ENCODE data around the gene ASPA. TPM values are rescaled to one million over a fixed set of nuclear protein-coding genes. Genes with fewer than 3 reads are reported as not detected.

ASPA gene
- total and polyA plus RNA-seq, 12 donors, result 0.26 to 2.9 (median 1.5) TPM

- WGBS, 2 donors, result 95 to 98% methylated on average over 5 of the region's 5 CpGs
Observed at GRCh38 chr17:3527468-3527867, 51.7 kb downstream of the ASPA start.

GRCh38 chr17:3527896-3528295, 52.1 kb downstream of the ASPA start:
- peaks cover 0 to 5% (median 0%) of the 10 kb centered on the region in 7 donors for H3K27me3 ChIP-seq

More at GRCh38 chr17:3527468-3527867, 51.7 kb downstream of the ASPA start:
- H3K4me1 ChIP-seq, result peaks cover 0 to 33% (median 16%) of the 10 kb centered on the region in 9 donors
- H3K27me3 ChIP-seq, result peaks cover 0 to 5% (median 0%) of the 10 kb centered on the region in 7 donors
- DNase-seq, result no peak
- H3K4me3 ChIP-seq, result no peak overlapping the region
- H3K9me3 ChIP-seq, result no peaks in the 10 kb centered on the region
- TF ChIP-seq, protein P1, sequence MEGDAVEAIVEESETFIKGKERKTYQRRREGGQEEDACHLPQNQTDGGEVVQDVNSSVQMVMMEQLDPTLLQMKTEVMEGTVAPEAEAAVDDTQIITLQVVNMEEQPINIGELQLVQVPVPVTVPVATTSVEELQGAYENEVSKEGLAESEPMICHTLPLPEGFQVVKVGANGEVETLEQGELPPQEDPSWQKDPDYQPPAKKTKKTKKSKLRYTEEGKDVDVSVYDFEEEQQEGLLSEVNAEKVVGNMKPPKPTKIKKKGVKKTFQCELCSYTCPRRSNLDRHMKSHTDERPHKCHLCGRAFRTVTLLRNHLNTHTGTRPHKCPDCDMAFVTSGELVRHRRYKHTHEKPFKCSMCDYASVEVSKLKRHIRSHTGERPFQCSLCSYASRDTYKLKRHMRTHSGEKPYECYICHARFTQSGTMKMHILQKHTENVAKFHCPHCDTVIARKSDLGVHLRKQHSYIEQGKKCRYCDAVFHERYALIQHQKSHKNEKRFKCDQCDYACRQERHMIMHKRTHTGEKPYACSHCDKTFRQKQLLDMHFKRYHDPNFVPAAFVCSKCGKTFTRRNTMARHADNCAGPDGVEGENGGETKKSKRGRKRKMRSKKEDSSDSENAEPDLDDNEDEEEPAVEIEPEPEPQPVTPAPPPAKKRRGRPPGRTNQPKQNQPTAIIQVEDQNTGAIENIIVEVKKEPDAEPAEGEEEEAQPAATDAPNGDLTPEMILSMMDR (IDR thresholded peaks at IDR 0.05), result no peak
- no peak for ATAC-seq
- intact Hi-C loops (cut with DNase I), result no loop called here
- H3K27ac ChIP-seq, result no peak overlapping the region
- no peaks in the 10 kb centered on the region for H3K36me3 ChIP-seq

DNA sequence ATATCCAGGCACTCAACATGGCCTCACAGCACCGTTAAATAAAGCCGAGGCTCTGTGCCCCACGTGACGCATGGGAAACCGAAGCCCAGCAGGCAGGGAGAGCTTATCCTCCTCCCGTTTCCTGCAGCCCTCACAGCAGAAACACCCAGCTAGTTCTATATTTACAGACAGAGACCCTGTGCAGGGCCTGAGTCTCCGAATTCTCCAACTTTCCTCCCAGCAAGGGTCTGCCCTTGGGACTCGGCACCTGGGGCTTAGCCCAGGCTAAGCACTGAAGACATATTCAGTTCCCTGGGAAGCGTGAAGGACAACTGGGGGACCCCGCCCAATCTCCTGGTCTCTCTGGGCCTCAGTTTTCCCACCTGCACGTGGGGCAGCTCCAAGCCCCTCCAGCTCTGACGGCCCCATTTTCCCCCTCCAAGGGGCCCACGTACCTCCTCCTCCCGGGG, 52.6 kb downstream of the ASPA start:
- intact Hi-C loops (cut with DNase I), result no loop called here
- no peak for DNase-seq
- Histone ChIP-seq H3K36me3 (no peaks in the 10 kb centered on the region), H3K4me3 (peak overlapping the region in 1 of 10 donors; percentile 7), H3K27me3 (peaks cover 0 to 5% (median 0%) of the 10 kb centered on the region in 7 donors), H3K27ac (peak overlapping the region in 6 of 10 donors; percentile 34 to 85 (median 62)), H3K9me3 (no peaks in the 10 kb centered on the region), H3K4me1 (peaks cover 0 to 33% (median 16%) of the 10 kb centered on the region in 9 donors)
- 47 to 57% methylated on average over 14 of the region's 14 CpGs for WGBS, 2 donors
- TF ChIP-seq, protein P1 (IDR thresholded peaks at IDR 0.05), result no peak
- ATAC-seq, result no peak

More at GRCh38 chr17:3527896-3528295, 52.1 kb downstream of the ASPA start:
- no peak for DNase-seq
- H3K4me3 ChIP-seq, result no peak overlapping the region
- 95% methylated on average over 8 of the region's 8 CpGs for WGBS, 2 donors
- peak overlapping the region in 2 of 10 donors; percentile 67 to 85 for H3K27ac ChIP-seq
- H3K4me1 ChIP-seq, result peaks cover 0 to 33% (median 16%) of the 10 kb centered on the region in 9 donors
- intact Hi-C loops (cut with DNase I), result no loop called here
- no peaks in the 10 kb centered on the region for H3K36me3 ChIP-seq
- no peak for ATAC-seq
- TF ChIP-seq, protein P1 (IDR thresholded peaks at IDR 0.05), result no peak
- no peaks in the 10 kb centered on the region for H3K9me3 ChIP-seq

DNA sequence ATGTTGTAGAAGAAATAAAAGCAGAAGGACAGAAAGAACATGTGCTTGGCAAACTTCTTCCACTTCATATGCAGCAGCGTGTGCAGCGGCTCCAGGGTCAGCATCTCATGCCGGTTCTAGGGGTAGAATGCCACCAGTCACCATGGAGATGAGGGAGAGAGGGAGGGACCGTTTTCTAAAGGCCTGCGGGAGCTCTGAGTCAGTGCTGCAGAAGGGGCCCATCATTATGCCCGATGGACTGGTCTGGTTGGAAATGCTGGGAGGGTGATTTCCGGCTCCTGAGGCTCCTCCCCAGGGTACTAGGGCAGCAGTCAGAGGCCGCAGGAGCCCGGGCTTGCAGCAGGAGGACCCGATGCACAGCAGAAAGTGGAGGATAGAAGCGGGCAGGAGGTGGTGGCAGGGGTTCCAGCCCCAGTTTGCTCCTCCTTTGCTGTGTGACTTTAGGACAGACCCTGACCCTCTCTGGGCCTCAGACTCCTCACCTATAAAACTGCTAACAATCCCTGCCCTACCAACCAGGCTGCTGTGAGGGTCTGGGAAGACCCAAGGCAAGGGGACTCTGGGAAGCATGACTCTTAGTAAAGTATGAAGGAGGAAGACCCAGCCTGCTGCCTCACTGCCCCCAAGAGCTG, 53.2 kb downstream of the ASPA start:
- Histone ChIP-seq H3K27me3 (peaks cover 0 to 5% (median 0%) of the 10 kb centered on the region in 7 donors), H3K9me3 (no peaks in the 10 kb centered on the region), H3K36me3 (no peaks in the 10 kb centered on the region), H3K4me3 (peak overlapping the region in 1 of 10 donors; percentile 7), H3K27ac (peak overlapping the region in 6 of 10 donors; percentile 34 to 85 (median 62)), H3K4me1 (peaks cover 0 to 33% (median 16%) of the 10 kb centered on the region in 9 donors)
- 45 to 60% methylated on average over 11 of the region's 11 CpGs for WGBS, 2 donors
- intact Hi-C loops (cut with DNase I), result no loop called here
- TF ChIP-seq, protein P1 (IDR thresholded peaks at IDR 0.05), result no peak
- ATAC-seq (peak in 1 of 8 donors; percentile 14), DNase-seq (no peak)
